Tibial nerve (tissue), 4 donors: Measurements from ENCODE around the gene CENPF. TPM values are rescaled to one million over a fixed set of nuclear protein-coding genes. Genes with fewer than 3 reads are reported as not detected.
A peak's percentile ranks its signal among the peaks of the same experiment; 100 is the strongest.

Experiments used
- DNase-seq, 2 donors: peaks; one replicate each; pipeline ENCODE4 v3.0.0-alpha.2; 2019; ENCODE audit warnings: low spot score in 2 of 2
- H3K27ac ChIP-seq, 4 donors: fragments of 200-600 bp; sonication (generic) in 3 of 4; one replicate each; pipeline ENCODE4 v1.5.1; 2017 to 2019; ENCODE audit warnings: mild to moderate bottlenecking in 1 of 4
- H3K27me3 ChIP-seq, 2 donors: fragments of 200-600 bp; sonication (generic) in 1 of 2; one replicate each; pipeline versions ENCODE4 v1.5.1 to v1.6.0; 2017 to 2019
- H3K36me3 ChIP-seq, 3 donors: fragments of 200-600 bp; sonication (generic); one replicate each; pipeline ENCODE4 v1.5.1; 2018 to 2019
- H3K4me1 ChIP-seq, 4 donors: fragments of 200-600 bp; sonication (generic) in 3 of 4; one replicate each; pipeline ENCODE4 v1.5.1; 2017 to 2019
- H3K4me3 ChIP-seq, 4 donors: fragments of 200-600 bp; sonication (generic) in 3 of 4; one replicate each; pipeline ENCODE4 v1.5.1; 2017 to 2019; ENCODE audit warnings: mild to moderate bottlenecking in 1 of 4, moderate library complexity in 1 of 4
- H3K9me3 ChIP-seq, 4 donors: fragments of 200-600 bp; sonication (generic) in 3 of 4; one replicate each; pipeline ENCODE4 v1.5.1; 2017 to 2019
- CTCF ChIP-seq, 5 experiments: fragments of 200-600 bp in 3 of 5; fragments of 450-650 bp in 2 of 5; sonication (generic) in 3 of 5; IDR thresholded peaks; one replicate each; pipeline ENCODE4 v1.5.1; 2016 to 2019; ENCODE audit warnings: antibody characterized with exemption in 5 of 5, mild to moderate bottlenecking in 3 of 5, moderate library complexity in 2 of 5
- EP300 ChIP-seq, 2 donors: sonication (generic); formaldehyde crosslinking; IDR thresholded peaks; one replicate each; pipeline ENCODE4 v1.6.1; 2017; ENCODE audit warnings: antibody characterized with exemption in 2 of 2, mild to moderate bottlenecking in 1 of 2
- POLR2A ChIP-seq, 2 donors: fragments of 450-650 bp; IDR thresholded peaks; one replicate each; pipeline ENCODE4 v1.6.1; 2017; ENCODE audit warnings: antibody characterized with exemption in 2 of 2, mild to moderate bottlenecking in 2 of 2, moderate library complexity in 2 of 2
- WGBS, 2 donors: methylation state at CpG; one replicate each; pipeline ENCODE4 v1.1.5; 2018; 5-methylcytosine and 5-hydroxymethylcytosine counted together
- total RNA-seq, 4 donors: library from RNA; depleted of rRNA; stranded (reverse); fragments of >200 nt; gene quantifications; one replicate each; pipeline ENCODE4 v1.1.0, GENCODE V29; 2016

CENPF gene
- total RNA-seq, 4 donors from 2014 or later = 0.84 to 4.4 (median 1.1) TPM

DNA sequence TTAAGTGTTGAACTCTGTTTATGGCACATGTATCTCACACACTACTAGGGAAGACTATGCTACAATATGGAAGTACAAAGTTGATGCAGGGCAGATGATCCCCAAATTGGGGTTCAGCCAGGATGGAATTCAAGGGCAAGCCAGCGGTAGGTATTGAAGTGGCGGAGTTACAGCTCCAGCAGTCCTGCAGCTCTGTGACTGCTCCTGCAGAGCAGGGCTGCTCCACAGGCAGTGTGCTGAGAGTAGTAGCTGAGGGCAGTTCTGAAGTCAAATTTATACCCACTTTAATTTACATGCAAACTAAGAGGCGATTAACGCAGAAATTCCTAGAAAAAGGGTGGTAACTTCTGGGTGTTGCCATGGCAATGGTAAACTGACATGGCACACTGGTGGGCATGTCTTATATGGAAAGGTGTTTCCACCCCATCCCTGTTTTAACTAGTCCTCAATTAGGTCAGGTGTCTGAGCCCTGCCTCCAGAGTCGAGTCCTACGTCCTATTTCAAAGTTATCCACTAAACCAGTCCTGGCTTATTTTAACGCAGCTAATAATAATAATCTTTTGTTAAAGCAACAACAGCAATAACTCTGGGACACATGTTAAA, 20.6 kb upstream of the CENPF start:
- H3K27me3 ChIP-seq = no peaks in the 10 kb centered on the region
- no peak overlapping the region for H3K27ac ChIP-seq
- no peak for TF ChIP-seq EP300 (IDR thresholded peaks at IDR 0.05)
- TF ChIP-seq POLR2A (IDR thresholded peaks at IDR 0.05) = no peak
- TF ChIP-seq CTCF (IDR thresholded peaks at IDR 0.05) = no peak
- 76 to 88% methylated on average over 7 of the region's 7 CpGs for WGBS, 2 donors
- peaks cover 0 to 3% (median 0%) of the 10 kb centered on the region in 4 donors for H3K4me1 ChIP-seq
- peaks cover 0 to 2% (median 0%) of the 10 kb centered on the region in 4 donors for H3K9me3 ChIP-seq
- H3K4me3 ChIP-seq = no peak overlapping the region
- DNase-seq = no peak
- H3K36me3 ChIP-seq = no peaks in the 10 kb centered on the region

DNA sequence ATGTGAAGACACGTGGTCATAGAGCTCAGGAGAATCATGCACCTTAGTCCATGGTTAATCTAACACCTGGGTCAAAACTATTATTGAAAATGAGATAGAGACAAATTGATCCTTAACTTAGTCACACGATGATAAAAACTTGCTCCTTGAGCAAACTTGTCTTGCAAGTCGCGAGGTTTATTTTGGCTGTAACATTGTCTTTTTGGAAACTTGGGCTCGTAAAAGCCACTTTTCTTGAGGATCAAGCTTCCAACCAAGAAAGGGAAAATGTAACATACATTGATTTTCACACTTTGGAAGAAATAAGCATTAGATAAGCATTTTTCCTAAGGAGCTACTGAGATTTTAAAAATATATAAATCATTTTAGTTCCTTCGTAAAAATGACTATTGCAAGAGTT, 19.9 kb upstream of the CENPF start:
- Histone ChIP-seq H3K27ac (no peak overlapping the region), H3K4me1 (peaks cover 0 to 3% (median 0%) of the 10 kb centered on the region in 4 donors), H3K27me3 (no peaks in the 10 kb centered on the region), H3K9me3 (no peaks in the 10 kb centered on the region), H3K36me3 (no peaks in the 10 kb centered on the region), H3K4me3 (no peak overlapping the region)
- TF ChIP-seq POLR2A (IDR thresholded peaks at IDR 0.05) (no peak), EP300 (IDR thresholded peaks at IDR 0.05) (no peak), CTCF (IDR thresholded peaks at IDR 0.05) (no peak)
- no peak for DNase-seq
- 85 to 87% methylated on average over 6 of the region's 6 CpGs for WGBS, 2 donors

DNA sequence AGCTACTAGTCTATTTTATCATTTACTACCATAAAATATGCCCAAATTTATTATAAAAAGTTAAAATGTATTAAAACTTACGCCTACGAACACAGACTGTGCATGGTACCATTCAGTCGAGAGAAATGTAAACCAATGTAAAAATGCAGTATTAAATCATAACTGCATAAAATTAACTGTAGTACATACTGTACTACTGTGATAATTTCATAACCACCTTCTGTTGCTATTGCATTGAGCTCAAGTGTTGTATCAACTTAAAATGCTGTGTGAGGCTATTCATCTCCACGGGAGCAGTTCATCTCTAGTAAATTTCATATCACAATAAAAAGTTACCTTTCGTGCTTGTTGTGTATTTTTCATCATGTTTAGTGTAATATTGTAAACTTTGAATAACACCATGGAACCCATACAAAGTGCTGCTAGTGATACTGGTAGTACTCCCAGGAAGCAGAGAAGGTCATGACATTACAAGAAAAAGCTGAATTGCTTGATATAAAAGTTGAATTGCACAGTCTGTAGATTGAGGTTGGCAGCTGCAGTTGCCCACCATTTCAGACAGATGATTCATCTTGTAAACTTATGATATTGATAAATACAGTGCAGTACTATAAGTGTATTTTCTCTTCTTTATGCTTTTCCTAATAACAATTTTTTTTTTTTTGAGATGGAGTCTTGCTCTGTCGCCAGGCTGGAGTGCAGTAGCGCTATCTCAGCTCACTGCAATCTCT, 19.0 kb upstream of the CENPF start:
- TF ChIP-seq CTCF (IDR thresholded peaks at IDR 0.05) (no peak), EP300 (IDR thresholded peaks at IDR 0.05) (no peak), POLR2A (IDR thresholded peaks at IDR 0.05) (no peak)
- Histone ChIP-seq H3K27me3 (no peaks in the 10 kb centered on the region), H3K36me3 (no peaks in the 10 kb centered on the region), H3K4me1 (peaks cover 0 to 3% (median 0%) of the 10 kb centered on the region in 4 donors), H3K27ac (no peak overlapping the region), H3K9me3 (no peaks in the 10 kb centered on the region), H3K4me3 (no peak overlapping the region)
- DNase-seq = no peak
- WGBS, 2 donors = 77 to 84% methylated on average over 7 of the region's 7 CpGs

GRCh38 chr1:214584805-214585766, 17.9 kb upstream of the CENPF start:
- 20 to 26% methylated on average over 1 of the region's 1 CpG for WGBS, 2 donors

More at GRCh38 chr1:214584805-214585766, 17.9 kb upstream of the CENPF start:
- H3K4me1 ChIP-seq = peaks cover 0 to 3% (median 0%) of the 10 kb centered on the region in 4 donors
- no peak overlapping the region for H3K27ac ChIP-seq
- no peaks in the 10 kb centered on the region for H3K9me3 ChIP-seq
- no peaks in the 10 kb centered on the region for H3K27me3 ChIP-seq
- DNase-seq = no peak
- H3K36me3 ChIP-seq = no peaks in the 10 kb centered on the region
- no peak for TF ChIP-seq POLR2A (IDR thresholded peaks at IDR 0.05)
- TF ChIP-seq CTCF (IDR thresholded peaks at IDR 0.05) = peak; percentile 29 to 76 (median 61)
- TF ChIP-seq EP300 (IDR thresholded peaks at IDR 0.05) = no peak
- H3K4me3 ChIP-seq = no peak overlapping the region
